Ishikawa (cell line): ENCODE measurements around the gene LHX8.

Experiments
- CREB1 ChIP-seq: IDR thresholded peaks from 2 replicates; pipeline ENCODE4 v1.6.1; 2012; ENCODE audit warnings: low read depth
- EGR1 ChIP-seq: IDR thresholded peaks from 2 replicates; pipeline ENCODE4 v1.6.1; 2012
- EP300 ChIP-seq: IDR thresholded peaks from 2 replicates; pipeline ENCODE4 v1.6.1; 2012; ENCODE audit warnings: borderline replicate concordance
- FOXM1 ChIP-seq: IDR thresholded peaks from 2 replicates; pipeline ENCODE4 v1.6.1; 2012; ENCODE audit warnings: low read depth, borderline replicate concordance
- MAX ChIP-seq: IDR thresholded peaks from 2 replicates; pipeline ENCODE4 v1.6.1; 2012
- RAD21 ChIP-seq: IDR thresholded peaks from 2 replicates; pipeline ENCODE4 v1.6.1; 2012; ENCODE audit warnings: low read depth
- TCF12 ChIP-seq: IDR thresholded peaks from 2 replicates; pipeline ENCODE4 v1.6.1; 2012; ENCODE audit warnings: low read depth

GRCh38 chr1:75124510-75124909 lies 9.7 kb upstream of the LHX8 start:
- TF ChIP-seq EGR1 (no peak), MAX (no peak), TCF12 (no peak), CREB1 (no peak), RAD21 (no peak), FOXM1 (no peak), EP300 (no peak)
